ENCODE results near the gene DAAM2. TPM values are rescaled to one million over a fixed set of nuclear protein-coding genes. Genes with fewer than 3 reads are reported as not detected.
A peak's percentile ranks its signal among the peaks of the same experiment; 100 is the strongest.

The DAAM2 gene
- total and polyA plus RNA-seq, 2 donors from 2014 or later: 6.9 to 19.8 TPM

- FAIRE-seq (no peak), DNase-seq (peak in 1 of 5 donors; percentile 58)
- intact Hi-C loops (cut with DNase I): no loop called here
- H3K36me3 ChIP-seq (ENCODE audit: control insufficient read depth in 2 of 3, insufficient read depth in 3 of 3, low read length in 3 of 3): no peaks in the 10 kb centered on the region
- H3K27ac ChIP-seq (ENCODE audit: low read depth in 2 of 2, low read length in 2 of 2): peak overlapping the region in 1 of 2 donors; percentile 23
- no peaks in the 10 kb centered on the region for H3K9me3 ChIP-seq (ENCODE audit: control insufficient read depth in 2 of 3, insufficient read depth in 1 of 3, low read length in 3 of 3)
- TF ChIP-seq CTCF (IDR thresholded peaks at IDR 0.05; ENCODE audit: borderline replicate concordance, extremely low read depth, insufficient read depth): no peak
- H3K4me3 ChIP-seq (ENCODE audit: low read length in 3 of 3): peak overlapping the region in 2 of 3 donors; percentile 52 to 64
- H3K27me3 ChIP-seq (ENCODE audit: control insufficient read depth, insufficient read depth, low read length): no peaks in the 10 kb centered on the region
- H3K9ac ChIP-seq (ENCODE audit: low read length in 3 of 3): no peak overlapping the region
- no peaks in the 10 kb centered on the region for H3K4me1 ChIP-seq (ENCODE audit: control insufficient read depth in 2 of 3, insufficient read depth in 2 of 3, low read depth in 1 of 3, low read length in 3 of 3)
Measured at GRCh38 chr6:39794231-39794630, 2.1 kb downstream of the DAAM2 start.

- FAIRE-seq: no peak
- no peak overlapping the region for H3K27ac ChIP-seq (ENCODE audit: low read depth in 2 of 2, low read length in 2 of 2)
- intact Hi-C loops (cut with DNase I): no loop called here
Measured at GRCh38 chr6:39797751-39798150, 5.6 kb downstream of the DAAM2 start.

GRCh38 chr6:39800034-39801032 lies 8.2 kb downstream of the DAAM2 start:
- no peak for FAIRE-seq
- no peaks in the 10 kb centered on the region for H3K27me3 ChIP-seq (ENCODE audit: control insufficient read depth, insufficient read depth, low read length)
- H3K4me1 ChIP-seq (ENCODE audit: control insufficient read depth in 2 of 3, insufficient read depth in 2 of 3, low read depth in 1 of 3, low read length in 3 of 3): peaks cover 0 to 2% (median 0%) of the 10 kb centered on the region in 3 donors
- H3K27ac ChIP-seq (ENCODE audit: low read depth in 2 of 2, low read length in 2 of 2): no peak overlapping the region
- TF ChIP-seq CTCF (IDR thresholded peaks at IDR 0.05; ENCODE audit: borderline replicate concordance, extremely low read depth, insufficient read depth): no peak
- no peaks in the 10 kb centered on the region for H3K36me3 ChIP-seq (ENCODE audit: control insufficient read depth in 2 of 3, insufficient read depth in 3 of 3, low read length in 3 of 3)
- H3K9ac ChIP-seq (ENCODE audit: low read length in 3 of 3): no peak overlapping the region
- H3K9me3 ChIP-seq (ENCODE audit: control insufficient read depth in 2 of 3, insufficient read depth in 1 of 3, low read length in 3 of 3): no peaks in the 10 kb centered on the region
- no peak for DNase-seq
- intact Hi-C loops (cut with DNase I): no loop called here
- no peak overlapping the region for H3K4me3 ChIP-seq (ENCODE audit: low read length in 3 of 3)

More at GRCh38 chr6:39797751-39798150, 5.6 kb downstream of the DAAM2 start:
- Histone ChIP-seq H3K4me3 (ENCODE audit: low read length in 3 of 3) (no peak overlapping the region), H3K36me3 (ENCODE audit: control insufficient read depth in 2 of 3, insufficient read depth in 3 of 3, low read length in 3 of 3) (no peaks in the 10 kb centered on the region), H3K9me3 (ENCODE audit: control insufficient read depth in 2 of 3, insufficient read depth in 1 of 3, low read length in 3 of 3) (no peaks in the 10 kb centered on the region), H3K9ac (ENCODE audit: low read length in 3 of 3) (no peak overlapping the region), H3K27me3 (ENCODE audit: control insufficient read depth, insufficient read depth, low read length) (no peaks in the 10 kb centered on the region), H3K4me1 (ENCODE audit: control insufficient read depth in 2 of 3, insufficient read depth in 2 of 3, low read depth in 1 of 3, low read length in 3 of 3) (no peaks in the 10 kb centered on the region)
- no peak for TF ChIP-seq CTCF (IDR thresholded peaks at IDR 0.05; ENCODE audit: borderline replicate concordance, extremely low read depth, insufficient read depth)
- no peak for DNase-seq

All from kidney (tissue), 14 donors.